Suprapubic skin (tissue), 3 donors: Measurements from ENCODE around the gene C5orf63.

Experiments used
- CTCF ChIP-seq, 2 donors: fragments of 200-600 bp in 1 of 2; fragments of 450-650 bp in 1 of 2; sonication (generic) in 1 of 2; IDR thresholded peaks; one replicate each; pipeline ENCODE4 v1.5.1; 2016 to 2019; ENCODE audit warnings: antibody characterized with exemption in 2 of 2, mild to moderate bottlenecking in 1 of 2, moderate library complexity in 1 of 2
- EP300 ChIP-seq: sonication (generic); formaldehyde crosslinking; IDR thresholded peaks from one replicate; pipeline ENCODE4 v1.6.1; 2017; ENCODE audit warnings: antibody characterized with exemption
- POLR2A ChIP-seq, 2 donors: fragments of 450-650 bp; IDR thresholded peaks; one replicate each; pipeline ENCODE4 v1.6.1; 2017; ENCODE audit warnings: antibody characterized with exemption in 2 of 2, mild to moderate bottlenecking in 2 of 2, moderate library complexity in 2 of 2

- TF ChIP-seq CTCF (IDR thresholded peaks at IDR 0.05), result no peak
- TF ChIP-seq EP300, result no peak
- TF ChIP-seq POLR2A (IDR thresholded peaks at IDR 0.05), result no peak
These were observed 70.9 kb downstream of the C5orf63 start for GRCh38 chr5:127002390-127002789.
